Measurements from ENCODE around the gene SEC23B.

The SEC23B gene

DNA sequence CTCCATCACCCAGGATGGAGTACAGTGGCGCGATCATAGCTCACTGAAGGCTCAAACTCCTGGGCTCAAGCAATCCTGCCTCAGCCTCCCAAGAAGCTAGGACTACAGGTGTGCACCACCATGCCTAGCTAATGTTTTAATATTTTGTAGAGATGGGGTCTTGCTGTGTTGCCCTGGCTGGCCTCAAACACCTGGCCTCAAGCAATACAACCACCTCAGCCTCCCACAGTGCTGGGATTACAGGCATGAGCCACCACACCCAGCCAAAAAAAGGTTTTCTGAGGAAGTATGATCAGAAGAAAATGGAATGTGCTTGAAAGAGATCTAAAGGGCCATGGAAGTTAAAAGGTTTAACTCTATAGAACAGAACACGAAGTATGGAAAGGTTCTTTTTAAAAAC is 19.4 kb upstream of the SEC23B start:
- TF ChIP-seq, protein P1, sequence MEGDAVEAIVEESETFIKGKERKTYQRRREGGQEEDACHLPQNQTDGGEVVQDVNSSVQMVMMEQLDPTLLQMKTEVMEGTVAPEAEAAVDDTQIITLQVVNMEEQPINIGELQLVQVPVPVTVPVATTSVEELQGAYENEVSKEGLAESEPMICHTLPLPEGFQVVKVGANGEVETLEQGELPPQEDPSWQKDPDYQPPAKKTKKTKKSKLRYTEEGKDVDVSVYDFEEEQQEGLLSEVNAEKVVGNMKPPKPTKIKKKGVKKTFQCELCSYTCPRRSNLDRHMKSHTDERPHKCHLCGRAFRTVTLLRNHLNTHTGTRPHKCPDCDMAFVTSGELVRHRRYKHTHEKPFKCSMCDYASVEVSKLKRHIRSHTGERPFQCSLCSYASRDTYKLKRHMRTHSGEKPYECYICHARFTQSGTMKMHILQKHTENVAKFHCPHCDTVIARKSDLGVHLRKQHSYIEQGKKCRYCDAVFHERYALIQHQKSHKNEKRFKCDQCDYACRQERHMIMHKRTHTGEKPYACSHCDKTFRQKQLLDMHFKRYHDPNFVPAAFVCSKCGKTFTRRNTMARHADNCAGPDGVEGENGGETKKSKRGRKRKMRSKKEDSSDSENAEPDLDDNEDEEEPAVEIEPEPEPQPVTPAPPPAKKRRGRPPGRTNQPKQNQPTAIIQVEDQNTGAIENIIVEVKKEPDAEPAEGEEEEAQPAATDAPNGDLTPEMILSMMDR (IDR thresholded peaks at IDR 0.05): no peak

DNA sequence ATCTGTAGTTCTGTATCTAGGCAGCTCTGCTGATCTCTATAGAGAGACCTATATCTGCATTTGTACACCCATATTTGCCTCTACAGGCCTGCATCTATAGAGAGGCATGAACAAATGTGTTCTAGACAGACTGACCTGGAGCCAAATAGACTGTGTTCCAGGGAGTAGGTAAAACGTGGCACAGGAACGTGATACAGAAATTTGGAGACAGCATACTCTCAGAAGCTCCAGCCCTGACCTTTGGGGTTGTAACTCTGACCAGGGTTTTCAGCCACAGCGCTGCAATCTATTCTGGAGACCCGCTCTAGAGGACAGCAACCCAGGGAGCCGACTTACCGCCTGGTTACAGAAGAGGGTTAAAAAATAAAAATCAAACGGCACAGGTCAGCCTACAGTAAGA is 11.7 kb upstream of the SEC23B start:
- TF ChIP-seq, protein P1 (IDR thresholded peaks at IDR 0.05): no peak

DNA sequence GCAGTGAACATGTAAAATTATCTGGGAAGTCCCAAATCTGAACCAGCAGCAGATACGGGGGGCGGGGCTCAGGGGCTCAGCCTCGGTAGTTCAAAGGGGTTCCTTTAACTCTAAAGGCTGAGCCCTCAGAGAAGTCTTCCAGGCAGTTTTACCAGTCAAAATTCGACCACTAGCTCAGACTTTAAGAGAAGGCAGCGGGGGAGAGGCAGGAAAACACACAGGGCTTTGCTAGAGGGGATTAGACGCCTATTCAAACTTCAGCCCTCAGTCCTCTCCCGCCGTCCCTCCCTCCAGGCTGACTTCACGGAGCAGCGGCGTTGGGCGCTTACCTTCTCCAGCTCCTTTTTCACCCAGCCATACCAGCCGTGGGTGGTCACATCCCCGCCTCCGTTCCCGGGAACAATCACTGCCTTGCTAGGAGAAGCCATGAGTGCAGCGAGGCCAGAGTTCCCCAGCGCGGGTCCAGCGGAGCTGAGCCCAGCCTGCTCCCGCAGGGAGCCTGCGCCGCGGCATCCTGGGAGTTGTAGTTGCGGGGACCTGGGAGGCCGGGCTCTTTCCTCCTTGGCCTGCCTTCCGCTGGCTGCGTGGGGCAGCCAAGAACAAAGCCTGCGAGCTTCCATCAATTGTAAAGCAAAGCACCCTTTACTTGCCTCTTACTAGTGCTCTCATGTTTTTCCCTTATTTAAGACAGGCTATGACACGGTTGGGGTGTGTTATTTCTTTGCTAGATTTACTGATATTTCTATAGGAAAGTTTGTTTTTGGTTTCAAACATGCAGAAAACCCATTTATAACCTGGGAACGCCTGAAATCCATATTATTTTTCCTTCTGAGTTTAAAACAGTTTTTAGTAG is 10.8 kb upstream of the SEC23B start, which contains the start of gene RBBP9:
RBBP9 (minus strand) TSS at position 486 of the 853 bp plus-strand sequence; CDS start at position 428, 58 bp downstream.
- TF ChIP-seq, protein P1 (IDR thresholded peaks at IDR 0.05): no peak

DNA sequence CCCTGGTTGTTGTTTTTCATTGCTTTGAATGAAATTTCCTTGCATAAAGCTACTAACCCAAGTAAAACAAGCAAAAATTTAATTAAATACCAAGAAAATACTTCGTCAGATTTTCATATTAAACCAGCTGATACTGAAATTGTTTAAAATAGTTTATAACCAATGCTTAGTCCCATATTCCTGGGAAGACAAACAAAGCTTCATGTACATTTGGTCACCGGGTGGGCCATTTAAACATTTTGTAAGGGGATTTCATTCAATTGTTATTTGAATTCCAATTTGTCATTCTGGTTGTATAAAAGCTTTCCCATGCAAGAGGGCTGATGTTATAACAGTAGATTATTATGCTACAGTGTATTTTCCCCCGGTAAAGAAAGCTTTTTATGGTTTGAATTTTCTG is 10.1 kb upstream of the SEC23B start:
- TF ChIP-seq, protein P1 (IDR thresholded peaks at IDR 0.05): no peak

DNA sequence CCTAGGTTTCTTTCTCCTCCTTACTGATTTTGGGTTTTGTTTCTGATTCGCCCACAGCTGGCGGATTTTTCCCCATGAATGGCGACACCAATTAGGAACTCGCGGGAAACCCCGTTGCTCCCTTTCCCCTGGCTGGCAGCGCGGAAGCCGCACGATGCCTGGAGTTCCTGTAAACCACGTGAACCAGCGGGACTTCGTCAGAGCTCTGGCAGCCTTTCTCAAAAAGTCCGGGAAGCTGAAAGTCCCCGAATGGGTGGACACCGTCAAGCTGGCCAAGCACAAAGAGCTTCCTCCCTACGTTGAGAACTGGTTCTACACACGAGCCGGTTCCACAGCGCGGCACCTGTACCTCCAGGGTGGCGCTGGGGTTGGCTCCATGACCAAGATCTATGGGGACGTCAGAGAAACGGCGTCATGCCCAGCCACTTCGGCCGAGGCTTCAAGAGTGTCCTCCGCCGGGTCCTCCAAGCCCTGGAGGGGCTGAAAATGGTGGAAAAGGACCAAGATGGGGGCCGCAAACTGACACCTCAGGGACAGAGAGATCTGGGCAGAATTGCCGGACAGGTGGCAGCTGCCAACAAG is 3.2 kb upstream of the SEC23B start:
- TF ChIP-seq, protein P1 (IDR thresholded peaks at IDR 0.05): no peak

DNA sequence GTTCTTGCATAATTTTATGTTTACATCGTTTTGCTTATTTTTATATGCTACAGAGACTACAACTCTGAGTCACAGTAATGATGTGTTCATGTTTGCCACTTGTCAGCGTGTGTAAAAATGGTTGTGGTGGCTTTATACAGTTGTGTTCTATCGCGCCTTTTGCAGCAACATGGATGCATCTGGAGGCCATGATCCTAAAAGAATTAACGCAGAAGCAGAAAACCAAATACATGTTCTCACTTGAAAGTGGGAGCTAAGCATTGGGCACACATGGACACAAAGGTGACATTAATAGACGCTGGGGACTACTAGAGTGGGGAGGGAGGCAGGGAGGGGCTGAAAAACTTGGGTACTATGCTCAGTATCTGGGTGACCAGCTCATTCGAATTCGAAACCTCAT is 996 bp upstream of the SEC23B start:
- TF ChIP-seq, protein P1 (IDR thresholded peaks at IDR 0.05): no peak

DNA sequence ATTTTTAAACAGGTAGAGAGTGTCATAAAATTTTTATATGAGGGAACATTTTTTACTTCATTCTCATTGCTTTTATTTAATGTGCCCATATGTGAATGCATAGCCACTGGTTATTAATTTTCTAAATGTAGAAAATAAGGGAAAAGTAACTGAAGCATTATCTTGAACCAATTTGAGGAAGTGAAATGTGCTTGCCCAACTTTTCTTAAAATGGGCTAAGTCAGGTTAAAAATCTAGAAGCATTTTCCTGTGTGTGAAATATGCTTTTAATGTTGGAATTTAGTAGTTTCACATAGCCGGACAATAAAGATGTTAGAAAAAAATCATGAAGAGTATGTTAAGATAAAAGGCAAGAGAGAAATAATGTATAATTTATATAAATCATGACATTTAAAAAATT is 3.8 kb downstream of the SEC23B start:
- TF ChIP-seq, protein P1 (IDR thresholded peaks at IDR 0.05): no peak
